Neural cell (in vitro differentiated cells): Measurements from ENCODE around the gene TDRD6. TPM values are rescaled to one million over a fixed set of nuclear protein-coding genes. Genes with fewer than 3 reads are reported as not detected.

Experiments
- H2AFZ ChIP-seq: fragments of 200-600, 300-800 bp; sonication (generic), shearing (Covaris generic); 2 replicates; pipeline ENCODE4 v1.6.0; 2014; ENCODE audit warnings: low read depth, mild to moderate bottlenecking, antibody characterized with exemption, low read length, moderate library complexity
- H3F3A ChIP-seq: fragments of 200-600 bp; shearing (Covaris generic); 2 replicates; pipeline ENCODE4 v1.6.1; 2016; ENCODE audit warnings: mild to moderate bottlenecking, moderate library complexity, mixed read lengths, antibody characterized with exemption, low read length; ENCODE audit not compliant: insufficient read depth, poor library complexity, severe bottlenecking
- H3K27ac ChIP-seq: fragments of 200-600, 300-800 bp; sonication (generic), shearing (Covaris generic); 2 replicates; pipeline ENCODE4 v1.5.1; 2014; ENCODE audit warnings: mild to moderate bottlenecking, low read length, moderate library complexity
- H3K27me3 ChIP-seq: fragments of 300-800, 200-600 bp; sonication (generic), shearing (Covaris generic); 2 replicates; pipeline ENCODE4 v1.6.0; 2014; ENCODE audit warnings: mild to moderate bottlenecking, low read depth, low read length, moderate library complexity; ENCODE audit not compliant: insufficient read depth
- H3K36me3 ChIP-seq: fragments of 300-800, 200-600 bp; sonication (generic), shearing (Covaris generic); 2 replicates; pipeline ENCODE4 v1.5.1; 2014; ENCODE audit warnings: mild to moderate bottlenecking, antibody characterized with exemption, low read length, moderate library complexity; ENCODE audit not compliant: insufficient read depth
- H3K4me2 ChIP-seq: fragments of 300-800, 200-600 bp; sonication (generic), shearing (Covaris generic); 2 replicates; pipeline ENCODE4 v1.6.0; 2014; ENCODE audit warnings: mild to moderate bottlenecking, low read length
- H3K4me3 ChIP-seq: fragments of 300-800, 200-600 bp; sonication (generic), shearing (Covaris generic); 2 replicates; pipeline ENCODE4 v1.5.1; 2014; ENCODE audit warnings: mild to moderate bottlenecking, low read length, moderate library complexity
- H3K79me2 ChIP-seq: fragments of 200-600 bp; shearing (Covaris generic); replicated peaks from 2 replicates; pipeline ENCODE4 v1.6.0; 2014; ENCODE audit warnings: mild to moderate bottlenecking, low read length, moderate library complexity; ENCODE audit not compliant: insufficient read depth
- H3K9ac ChIP-seq: fragments of 300-800, 200-600 bp; sonication (generic), shearing (Covaris generic); 2 replicates; pipeline ENCODE4 v1.6.1; 2016; ENCODE audit warnings: mild to moderate bottlenecking, low read length, mixed read lengths
- H3K9me2 ChIP-seq: fragments of 200-600 bp; shearing (Covaris generic); 2 replicates; pipeline ENCODE4 v1.6.1; 2016; ENCODE audit warnings: mild to moderate bottlenecking, low read length, mixed read lengths; ENCODE audit not compliant: insufficient read depth
- H3K9me3 ChIP-seq: fragments of 200-600, 300-800 bp; sonication (generic), shearing (Covaris generic); 2 replicates; pipeline ENCODE4 v1.6.1; 2016; ENCODE audit warnings: mild to moderate bottlenecking, mixed run types, low read length, moderate library complexity, mixed read lengths
- H4K20me1 ChIP-seq: fragments of 200-600 bp; shearing (Covaris generic); 2 replicates; pipeline ENCODE4 v1.6.1; 2016; ENCODE audit warnings: mild to moderate bottlenecking, mixed run types; ENCODE audit not compliant: insufficient read depth
- EP300 ChIP-seq: fragments of 450-650 bp; conservative IDR thresholded peaks from 2 replicates; pipeline ENCODE4 v1.6.1; 2014; ENCODE audit warnings: antibody characterized with exemption, mild to moderate bottlenecking, moderate library complexity; ENCODE audit not compliant: poor library complexity, severe bottlenecking
- EZH2 ChIP-seq: fragments of 200-600, 300-800 bp; shearing (Covaris generic), sonication (generic); IDR thresholded peaks from 2 replicates; pipeline ENCODE4 v1.6.1; 2014; ENCODE audit warnings: antibody characterized with exemption, low read length, borderline replicate concordance, mild to moderate bottlenecking; ENCODE audit not compliant: insufficient read depth, poor library complexity, severe bottlenecking
- MXI1 ChIP-seq: fragments of 450-650 bp; conservative IDR thresholded peaks from 2 replicates; pipeline ENCODE4 v1.6.1; 2014; ENCODE audit warnings: antibody characterized with exemption, mild to moderate bottlenecking; ENCODE audit not compliant: poor library complexity, severe bottlenecking
- POLR2AphosphoS5 ChIP-seq: IDR thresholded peaks from 2 replicates; pipeline ENCODE4 v1.6.1; 2012
- RAD21 ChIP-seq: fragments of 450-650 bp; conservative IDR thresholded peaks from 2 replicates; pipeline ENCODE4 v1.6.1; 2014; ENCODE audit warnings: antibody characterized with exemption, mild to moderate bottlenecking, moderate library complexity
- SMC3 ChIP-seq: fragments of 450-650 bp; conservative IDR thresholded peaks from 2 replicates; pipeline ENCODE4 v1.6.1; 2014; ENCODE audit warnings: antibody characterized with exemption, mild to moderate bottlenecking, moderate library complexity; ENCODE audit not compliant: poor library complexity
- TAF1 ChIP-seq: IDR thresholded peaks from 2 replicates; pipeline ENCODE4 v1.6.1; 2012; ENCODE audit warnings: low read depth
- polyA plus RNA-seq: library from polyadenylated mRNA; depleted of rRNA; stranded (reverse); fragments of >200 nt; gene quantifications from 2 replicates; pipeline ENCODE4 v1.2.3, GENCODE V29; 2014
- TF ChIP-seq, protein P1 (sequence below): fragments of 450-650 bp; IDR thresholded peaks from 2 replicates; pipeline ENCODE4 v1.5.1; 2014; ENCODE audit warnings: antibody characterized with exemption, mild to moderate bottlenecking, moderate library complexity; ENCODE audit not compliant: poor library complexity, severe bottlenecking
- TF ChIP-seq, protein P2 (sequence below): IDR thresholded peaks from 2 replicates; pipeline ENCODE4 v1.6.1; 2012; ENCODE audit warnings: borderline replicate concordance

Gene TDRD6
- polyA plus RNA-seq, 1 donor from 2014 or later, result 0.92 TPM

GRCh38 chr6:46719099-46719498, 31.4 kb downstream of the TDRD6 start:
- no peaks in the 10 kb centered on the region for H4K20me1 ChIP-seq
- no peaks in the 10 kb centered on the region for H3K36me3 ChIP-seq
- no peak overlapping the region for H3K4me3 ChIP-seq
- no peak overlapping the region for H3K27ac ChIP-seq
- no peak overlapping the region for H3K9ac ChIP-seq
- no peak overlapping the region for H2AFZ ChIP-seq
- no peaks in the 10 kb centered on the region for H3F3A ChIP-seq
- H3K4me2 ChIP-seq, result no peak overlapping the region
- no peak for TF ChIP-seq RAD21
- TF ChIP-seq MXI1, result no peak
- TF ChIP-seq POLR2AphosphoS5, result no peak
- TF ChIP-seq, protein P1, sequence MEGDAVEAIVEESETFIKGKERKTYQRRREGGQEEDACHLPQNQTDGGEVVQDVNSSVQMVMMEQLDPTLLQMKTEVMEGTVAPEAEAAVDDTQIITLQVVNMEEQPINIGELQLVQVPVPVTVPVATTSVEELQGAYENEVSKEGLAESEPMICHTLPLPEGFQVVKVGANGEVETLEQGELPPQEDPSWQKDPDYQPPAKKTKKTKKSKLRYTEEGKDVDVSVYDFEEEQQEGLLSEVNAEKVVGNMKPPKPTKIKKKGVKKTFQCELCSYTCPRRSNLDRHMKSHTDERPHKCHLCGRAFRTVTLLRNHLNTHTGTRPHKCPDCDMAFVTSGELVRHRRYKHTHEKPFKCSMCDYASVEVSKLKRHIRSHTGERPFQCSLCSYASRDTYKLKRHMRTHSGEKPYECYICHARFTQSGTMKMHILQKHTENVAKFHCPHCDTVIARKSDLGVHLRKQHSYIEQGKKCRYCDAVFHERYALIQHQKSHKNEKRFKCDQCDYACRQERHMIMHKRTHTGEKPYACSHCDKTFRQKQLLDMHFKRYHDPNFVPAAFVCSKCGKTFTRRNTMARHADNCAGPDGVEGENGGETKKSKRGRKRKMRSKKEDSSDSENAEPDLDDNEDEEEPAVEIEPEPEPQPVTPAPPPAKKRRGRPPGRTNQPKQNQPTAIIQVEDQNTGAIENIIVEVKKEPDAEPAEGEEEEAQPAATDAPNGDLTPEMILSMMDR, result no peak
- TF ChIP-seq, protein P2, sequence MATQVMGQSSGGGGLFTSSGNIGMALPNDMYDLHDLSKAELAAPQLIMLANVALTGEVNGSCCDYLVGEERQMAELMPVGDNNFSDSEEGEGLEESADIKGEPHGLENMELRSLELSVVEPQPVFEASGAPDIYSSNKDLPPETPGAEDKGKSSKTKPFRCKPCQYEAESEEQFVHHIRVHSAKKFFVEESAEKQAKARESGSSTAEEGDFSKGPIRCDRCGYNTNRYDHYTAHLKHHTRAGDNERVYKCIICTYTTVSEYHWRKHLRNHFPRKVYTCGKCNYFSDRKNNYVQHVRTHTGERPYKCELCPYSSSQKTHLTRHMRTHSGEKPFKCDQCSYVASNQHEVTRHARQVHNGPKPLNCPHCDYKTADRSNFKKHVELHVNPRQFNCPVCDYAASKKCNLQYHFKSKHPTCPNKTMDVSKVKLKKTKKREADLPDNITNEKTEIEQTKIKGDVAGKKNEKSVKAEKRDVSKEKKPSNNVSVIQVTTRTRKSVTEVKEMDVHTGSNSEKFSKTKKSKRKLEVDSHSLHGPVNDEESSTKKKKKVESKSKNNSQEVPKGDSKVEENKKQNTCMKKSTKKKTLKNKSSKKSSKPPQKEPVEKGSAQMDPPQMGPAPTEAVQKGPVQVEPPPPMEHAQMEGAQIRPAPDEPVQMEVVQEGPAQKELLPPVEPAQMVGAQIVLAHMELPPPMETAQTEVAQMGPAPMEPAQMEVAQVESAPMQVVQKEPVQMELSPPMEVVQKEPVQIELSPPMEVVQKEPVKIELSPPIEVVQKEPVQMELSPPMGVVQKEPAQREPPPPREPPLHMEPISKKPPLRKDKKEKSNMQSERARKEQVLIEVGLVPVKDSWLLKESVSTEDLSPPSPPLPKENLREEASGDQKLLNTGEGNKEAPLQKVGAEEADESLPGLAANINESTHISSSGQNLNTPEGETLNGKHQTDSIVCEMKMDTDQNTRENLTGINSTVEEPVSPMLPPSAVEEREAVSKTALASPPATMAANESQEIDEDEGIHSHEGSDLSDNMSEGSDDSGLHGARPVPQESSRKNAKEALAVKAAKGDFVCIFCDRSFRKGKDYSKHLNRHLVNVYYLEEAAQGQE, result no peak
- TF ChIP-seq EP300, result no peak
- TF ChIP-seq TAF1, result no peak
- no peak for TF ChIP-seq SMC3
- no peak for TF ChIP-seq EZH2
- H3K9me3 ChIP-seq, result no peaks in the 10 kb centered on the region
- H3K9me2 ChIP-seq, result no peaks in the 10 kb centered on the region
- no peaks in the 10 kb centered on the region for H3K79me2 ChIP-seq
- H3K27me3 ChIP-seq, result no peaks in the 10 kb centered on the region

DNA sequence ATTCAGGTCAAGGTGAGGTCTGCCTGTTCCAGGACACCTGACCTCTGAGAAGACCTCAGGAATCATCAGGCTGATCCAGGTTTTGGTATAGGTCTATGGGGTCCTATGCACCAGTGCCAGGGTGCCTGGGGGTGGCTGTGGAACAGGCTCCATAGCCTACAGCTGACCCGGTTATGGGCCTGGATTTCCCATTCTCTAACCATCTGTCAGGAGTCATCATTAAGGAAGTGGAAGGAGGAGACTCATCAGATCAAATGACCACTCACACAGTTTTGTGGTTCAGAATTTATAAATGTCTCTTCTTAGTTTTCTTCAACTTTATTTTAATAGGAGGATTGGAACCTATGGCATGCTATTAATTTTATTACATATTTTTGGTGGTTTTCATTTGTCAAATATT, 32.7 kb downstream of the TDRD6 start:
- no peak overlapping the region for H3K27ac ChIP-seq
- no peaks in the 10 kb centered on the region for H3K9me3 ChIP-seq
- no peak overlapping the region for H3K4me2 ChIP-seq
- no peaks in the 10 kb centered on the region for H3F3A ChIP-seq
- no peaks in the 10 kb centered on the region for H3K36me3 ChIP-seq
- no peak overlapping the region for H3K4me3 ChIP-seq
- H4K20me1 ChIP-seq, result no peaks in the 10 kb centered on the region
- H3K9me2 ChIP-seq, result no peaks in the 10 kb centered on the region
- no peak overlapping the region for H3K9ac ChIP-seq
- no peak overlapping the region for H2AFZ ChIP-seq
- no peaks in the 10 kb centered on the region for H3K79me2 ChIP-seq
- TF ChIP-seq TAF1 (no peak), SMC3 (no peak), EP300 (no peak), MXI1 (no peak), RAD21 (no peak), POLR2AphosphoS5 (no peak), EZH2 (no peak)
- TF ChIP-seq, protein P1, result no peak
- TF ChIP-seq, protein P2, result no peak
- no peaks in the 10 kb centered on the region for H3K27me3 ChIP-seq
